IMR-90 (cell line): Measurements from ENCODE around the gene VWA8. TPM values are rescaled to one million over a fixed set of nuclear protein-coding genes. Genes with fewer than 3 reads are reported as not detected.

Experiments used
- ATAC-seq: fragments of 200-7000 bp; cut with Tn5 transposase; 2 replicates; pipeline ENCODE4 v1.9.1; 2020; ENCODE audit warnings: low read depth, mild to moderate bottlenecking, moderate library complexity
- BruUV-seq: library from RNA; stranded (reverse); fragments of 400-500 nt; replicated peaks from 2 replicates; lab custom pipeline; 2021; lab: Mats Ljungman, UMichigan
- CTCF ChIA-PET: fragments of 300-600 bp; formaldehyde crosslinking; extraction: SDS; loops from one replicate; lab custom pipeline; 2021; ENCODE audit warnings: antibody characterized with exemption; lab: Yijun Ruan, JAX
- POLR2A ChIA-PET: fragments of 300-600 bp; sonication (Branson Sonifier 250); formaldehyde crosslinking; loops from one replicate; lab custom pipeline; 2022; ENCODE audit warnings: antibody characterized with exemption; ENCODE audit not compliant: unreplicated experiment; lab: Charles Lee
- DNase-seq: peaks from one replicate; pipeline ENCODE4 v3.0.0; 2013
- H2AFZ ChIP-seq: replicated peaks from 2 replicates; pipeline ENCODE3; 2013; ENCODE audit warnings: low read length, mild to moderate bottlenecking; ENCODE audit not compliant: poor library complexity
- H2AK5ac ChIP-seq: 2 replicates; pipeline ENCODE4 v1.6.1; 2013; ENCODE audit warnings: low read depth, low read length, inconsistent platforms
- H2AK9ac ChIP-seq: replicated peaks from 2 replicates; pipeline ENCODE3; 2013; ENCODE audit warnings: mild to moderate bottlenecking, low read depth, low read length, moderate library complexity; ENCODE audit not compliant: poor library complexity
- H2BK120ac ChIP-seq: 2 replicates; pipeline ENCODE4 v1.6.1; 2013; ENCODE audit warnings: low read depth, low read length, inconsistent platforms
- H2BK15ac ChIP-seq: 3 replicates; pipeline ENCODE4 v1.6.1; 2013; ENCODE audit warnings: low read depth, low read length, inconsistent platforms
- H2BK20ac ChIP-seq: 2 replicates; pipeline ENCODE4 v1.6.1; 2013; ENCODE audit warnings: low read depth, mild to moderate bottlenecking, inconsistent platforms, low read length, moderate library complexity
- H2BK5ac ChIP-seq: 2 replicates; pipeline ENCODE4 v1.6.1; 2013; ENCODE audit warnings: mild to moderate bottlenecking, low read depth, low read length, inconsistent platforms; ENCODE audit not compliant: poor library complexity, severe bottlenecking
- H3K14ac ChIP-seq: replicated peaks from 2 replicates; pipeline ENCODE4 v1.6.1; 2013; ENCODE audit warnings: low read depth, low read length, inconsistent platforms
- H3K18ac ChIP-seq: 2 replicates; pipeline ENCODE4 v1.6.1; 2013; ENCODE audit warnings: low read depth, low read length, control low read depth
- H3K23ac ChIP-seq: 2 replicates; pipeline ENCODE4 v1.6.1; 2013; ENCODE audit warnings: low read depth, low read length, inconsistent platforms
- H3K27ac ChIP-seq: 2 replicates; pipeline ENCODE4 v1.5.1; 2013; ENCODE audit warnings: mild to moderate bottlenecking, control low read depth, low read length; ENCODE audit not compliant: insufficient read depth
- H3K27me3 ChIP-seq: 2 replicates; pipeline ENCODE4 v1.6.1; 2013; ENCODE audit warnings: low read length; ENCODE audit not compliant: control insufficient read depth, insufficient read depth
- H3K36me3 ChIP-seq: 2 replicates; pipeline ENCODE4 v1.6.1; 2013; ENCODE audit warnings: low read length, mixed read lengths; ENCODE audit not compliant: control insufficient read depth, insufficient read depth
- H3K4ac ChIP-seq: 2 replicates; pipeline ENCODE4 v1.6.1; 2013; ENCODE audit warnings: low read depth, low read length, inconsistent platforms
- H3K4me1 ChIP-seq: 2 replicates; pipeline ENCODE4 v1.6.1; 2013; ENCODE audit warnings: low read length, mixed read lengths; ENCODE audit not compliant: control insufficient read depth, insufficient read depth
- H3K4me2 ChIP-seq: 2 replicates; pipeline ENCODE4 v1.6.1; 2013; ENCODE audit warnings: low read depth, mild to moderate bottlenecking, control low read depth, low read length, moderate library complexity
- H3K4me3 ChIP-seq: 2 replicates; pipeline ENCODE4 v1.5.1; 2013; ENCODE audit warnings: low read depth, mild to moderate bottlenecking, control low read depth, low read length, moderate library complexity; ENCODE audit not compliant: insufficient read depth
- H3K56ac ChIP-seq: 2 replicates; pipeline ENCODE4 v1.6.1; 2013; ENCODE audit warnings: low read length, inconsistent platforms; ENCODE audit not compliant: insufficient read depth; ENCODE audit errors: extremely low read depth
- H3K79me1 ChIP-seq, 2 experiments: 2 replicates each; pipeline ENCODE4 v1.6.1; 2013; ENCODE audit warnings: low read length in 2 of 2, inconsistent platforms in 1 of 2, low read depth in 1 of 2
- H3K9ac ChIP-seq: 2 replicates; pipeline ENCODE4 v1.6.1; 2013; ENCODE audit warnings: low read depth, low read length, control low read depth
- H3K9me1 ChIP-seq: 2 replicates; pipeline ENCODE4 v1.6.1; 2013; ENCODE audit warnings: low read length, inconsistent platforms; ENCODE audit not compliant: insufficient read depth
- H3K9me3 ChIP-seq: 2 replicates; pipeline ENCODE4 v1.6.1; 2013; ENCODE audit warnings: low read length; ENCODE audit not compliant: control insufficient read depth, insufficient read depth
- H4K20me1 ChIP-seq: 2 replicates; pipeline ENCODE4 v1.6.1; 2013; ENCODE audit warnings: low read length, inconsistent platforms; ENCODE audit not compliant: insufficient read depth
- H4K5ac ChIP-seq: 2 replicates; pipeline ENCODE4 v1.6.1; 2013; ENCODE audit warnings: mild to moderate bottlenecking, low read depth, low read length, control low read depth
- H4K8ac ChIP-seq, 2 experiments: 2 replicates each; pipeline ENCODE4 v1.6.1; 2013; ENCODE audit warnings: low read depth in 2 of 2, low read length in 2 of 2, control low read depth in 1 of 2, inconsistent platforms in 1 of 2
- H4K91ac ChIP-seq: 2 replicates; pipeline ENCODE4 v1.6.1; 2013; ENCODE audit warnings: low read depth, low read length, inconsistent platforms; ENCODE audit not compliant: insufficient read depth
- NFE2L2 ChIP-seq: fragments of 150-350 bp; IDR thresholded peaks from 2 replicates; pipeline ENCODE4 v1.6.1; 2016; ENCODE audit warnings: low read depth, mild to moderate bottlenecking, low read length
- WGBS, 2 experiments: methylation state at CpG; one replicate each; pipeline versions ENCODE4 v1.1.5 to v1.1.7; 2013; ENCODE audit warnings: missing lambda C conversion rate in 2 of 2; ENCODE audit not compliant: insufficient read length in 1 of 2; ENCODE audit errors: extremely low coverage in 2 of 2; 5-methylcytosine and 5-hydroxymethylcytosine counted together
- dilution Hi-C: fragments of 300-500 bp; cut with HindIII; formaldehyde crosslinking; loops from one replicate; pipeline ENCODE4 v1.14.3; 2018; ENCODE audit warnings: low sequenced_read_pairs; ENCODE audit not compliant: unreplicated experiment
- in situ Hi-C: fragments of 300-500 bp; cut with MboI; formaldehyde crosslinking; loops from 3 replicates; pipeline ENCODE4 v1.14.3; 2019; ENCODE audit warnings: low sequenced_read_pairs, inconsistent platforms, mixed read lengths
- intact Hi-C: fragments of 100-400 bp; cut with micrococcal nuclease; formaldehyde crosslinking; loops from 2 replicates; pipeline ENCODE4 v1.10.0; 2022
- polyA plus RNA-seq, 3 experiments: library from polyadenylated mRNA; depleted of rRNA; stranded (reverse); fragments of >200 nt; gene quantifications; 2 replicates each; pipeline ENCODE4 v1.2.3, GENCODE V29; 2012; ENCODE audit warnings: low replicate concordance in 1 of 3
- total RNA-seq: library from RNA; depleted of rRNA; stranded (reverse); fragments of >200 nt; gene quantifications from 2 replicates; pipeline ENCODE4 v1.2.3, GENCODE V29; 2012

The VWA8 gene
- total and polyA plus RNA-seq, 2 of the 4 experiments (the other 2 are of a cell fraction) = 5.9 to 18.3 TPM

DNA sequence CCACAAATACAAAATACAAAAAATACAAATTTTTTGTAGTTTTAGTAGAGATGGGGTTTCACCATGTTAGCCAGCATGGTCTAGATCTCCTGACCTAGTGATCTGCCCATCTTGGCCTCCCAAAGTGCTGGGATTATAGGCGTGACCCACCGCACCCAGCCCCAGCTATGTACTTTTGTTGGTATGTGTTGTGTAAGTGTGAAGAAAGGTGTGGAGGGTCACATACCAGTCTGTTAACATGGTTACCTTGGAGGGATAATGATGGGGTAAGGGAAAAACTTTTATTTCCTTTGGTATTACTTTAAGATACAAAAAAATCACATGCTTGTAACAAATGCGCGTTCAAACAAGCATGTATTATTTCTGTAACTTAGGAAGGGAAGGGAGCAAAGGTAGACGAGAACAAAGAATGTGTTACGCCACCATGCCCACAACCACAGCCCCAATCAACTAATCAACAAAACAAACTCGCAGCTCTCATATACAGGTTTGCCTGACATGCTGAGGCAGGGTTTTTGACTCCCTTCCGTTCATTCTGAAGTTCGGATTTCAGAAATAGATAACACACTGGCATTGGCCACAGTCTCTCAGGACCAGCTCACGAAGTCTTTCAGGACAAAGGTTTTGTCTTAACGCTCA lies 13.5 kb upstream of the VWA8 start:
- DNase-seq (no peak), ATAC-seq (no peak)
- no peak overlapping the region for H3K4me2 ChIP-seq
- H4K20me1 ChIP-seq = no peaks in the 10 kb centered on the region
- dilution Hi-C loops (no loop called here), in situ Hi-C loops (no loop called here), intact Hi-C loops (no loop called here)
- POLR2A ChIA-PET = no interaction called here
- no peaks in the 10 kb centered on the region for H3K9me1 ChIP-seq
- no peak overlapping the region for H3K56ac ChIP-seq
- no peak overlapping the region for H2AK9ac ChIP-seq
- BruUV-seq = no TSS peak
- no peak overlapping the region for H2BK20ac ChIP-seq
- no peak overlapping the region for H3K27ac ChIP-seq
- no peaks in the 10 kb centered on the region for H3K79me1 ChIP-seq
- no peaks in the 10 kb centered on the region for H3K4me1 ChIP-seq
- no peak overlapping the region for H3K9ac ChIP-seq
- 80% methylated on average over 1 of the region's 11 CpGs; no CpG with 5 or more reads in 1 of the 2 experiments for WGBS, 2 experiments
- no peak overlapping the region for H2BK120ac ChIP-seq
- H4K91ac ChIP-seq = no peak overlapping the region
- H3K4me3 ChIP-seq = no peak overlapping the region
- H3K9me3 ChIP-seq = no peaks in the 10 kb centered on the region
- H4K8ac ChIP-seq = no peak overlapping the region
- no peak overlapping the region for H3K14ac ChIP-seq
- CTCF ChIA-PET = no interaction called here
- H4K5ac ChIP-seq = no peak overlapping the region
- H2AK5ac ChIP-seq = no peak overlapping the region
- H2BK5ac ChIP-seq = no peak overlapping the region
- no peak overlapping the region for H2BK15ac ChIP-seq
- H2AFZ ChIP-seq = no peak overlapping the region
- no peak for TF ChIP-seq NFE2L2
- no peak overlapping the region for H3K18ac ChIP-seq
- no peaks in the 10 kb centered on the region for H3K36me3 ChIP-seq
- no peak overlapping the region for H3K4ac ChIP-seq
- H3K27me3 ChIP-seq = no peaks in the 10 kb centered on the region
- H3K23ac ChIP-seq = no peak overlapping the region
